ENCODE data around the gene SLC16A2. TPM values are rescaled to one million over a fixed set of nuclear protein-coding genes. Genes with fewer than 3 reads are reported as not detected.
"Not testable (repeated sequence)": the region's sequence is repeated elsewhere in the genome, so short reads cannot be mapped to it uniquely, and the experiment has no call there.

The SLC16A2 gene
- total RNA-seq, 1 donor from 2014 or later = 8.1 TPM

DNA sequence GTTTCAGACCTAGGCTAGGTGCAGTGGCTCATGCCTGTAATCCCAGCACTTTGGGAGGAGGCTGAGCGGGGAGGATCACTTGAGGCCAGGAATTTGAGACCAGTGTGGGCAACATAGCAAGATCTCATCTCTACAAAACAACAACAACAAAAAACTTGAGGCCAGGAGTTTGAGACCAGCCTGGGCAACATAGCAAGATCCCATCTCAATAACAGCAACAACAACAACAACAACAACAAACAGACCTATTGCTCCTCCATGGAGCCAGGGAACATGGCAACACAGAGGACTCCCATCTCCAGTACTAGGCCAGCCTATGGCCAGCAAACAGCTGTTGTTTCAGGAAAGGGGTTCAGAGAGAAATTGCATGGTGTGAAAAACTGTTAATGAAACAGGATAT lies 43.4 kb downstream of the SLC16A2 start:
- no peak for TF ChIP-seq CTCF (IDR thresholded peaks at IDR 0.05)
- Histone ChIP-seq H3K27me3 (no peaks in the 10 kb centered on the region), H3K27ac (no peak overlapping the region), H3K4me1 (no peaks in the 10 kb centered on the region), H3K9me3 (no peaks in the 10 kb centered on the region), H3K4me3 (no peak overlapping the region), H3K36me3 (no peaks in the 10 kb centered on the region)
- intact Hi-C loops (cut with DNase I) = no loop called here
- ATAC-seq (no peak), DNase-seq (no peak)

GRCh38 chrX:74465424-74465823 lies 44.1 kb downstream of the SLC16A2 start:
- no peak for TF ChIP-seq CTCF (IDR thresholded peaks at IDR 0.05)
- Histone ChIP-seq H3K4me3 (no peak overlapping the region), H3K27ac (no peak overlapping the region), H3K4me1 (no peaks in the 10 kb centered on the region), H3K36me3 (no peaks in the 10 kb centered on the region), H3K27me3 (no peaks in the 10 kb centered on the region), H3K9me3 (no peaks in the 10 kb centered on the region)
- no peak for DNase-seq
- intact Hi-C loops (cut with DNase I) = no loop called here
- ATAC-seq = no peak

DNA sequence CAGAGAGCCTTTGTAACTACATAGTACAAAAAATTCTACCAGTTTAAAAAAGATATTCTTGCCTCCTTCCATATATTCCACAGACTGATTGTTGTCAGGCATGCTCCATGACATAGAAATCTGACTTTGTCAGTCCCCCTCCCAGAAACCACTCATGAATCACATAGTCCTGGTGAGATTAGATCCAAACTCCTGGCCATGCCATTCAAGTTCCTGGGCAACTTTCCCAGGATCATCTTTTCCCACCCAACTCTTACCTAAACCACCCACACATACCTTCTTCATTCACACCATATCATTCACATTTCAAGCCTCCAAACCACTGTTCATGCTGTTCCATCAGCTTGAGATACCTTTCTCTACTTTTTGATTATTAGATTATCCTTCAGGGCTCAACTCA lies 46.4 kb downstream of the SLC16A2 start:
- DNase-seq = no peak
- Histone ChIP-seq H3K27me3 (no peaks in the 10 kb centered on the region), H3K36me3 (no peaks in the 10 kb centered on the region), H3K4me3 (no peak overlapping the region), H3K9me3 (no peaks in the 10 kb centered on the region), H3K27ac (no peak overlapping the region), H3K4me1 (no peaks in the 10 kb centered on the region)
- no peak for ATAC-seq
- TF ChIP-seq CTCF (IDR thresholded peaks at IDR 0.05) = no peak
- intact Hi-C loops (cut with DNase I) = no loop called here

GRCh38 chrX:74473116-74473515 lies 51.8 kb downstream of the SLC16A2 start:
- H3K9me3 ChIP-seq; H3K36me3 ChIP-seq; ATAC-seq; H3K27ac ChIP-seq; DNase-seq; intact Hi-C loops (cut with DNase I); H3K27me3 ChIP-seq; H3K4me1 ChIP-seq; H3K4me3 ChIP-seq: not testable (repeated sequence)

GRCh38 chrX:74490247-74490646 lies 69.0 kb downstream of the SLC16A2 start:
- DNase-seq (no peak), ATAC-seq (no peak)
- Histone ChIP-seq H3K27me3 (no peaks in the 10 kb centered on the region), H3K4me1 (no peaks in the 10 kb centered on the region), H3K4me3 (no peak overlapping the region), H3K36me3 (no peaks in the 10 kb centered on the region), H3K9me3 (no peaks in the 10 kb centered on the region), H3K27ac (no peak overlapping the region)
- intact Hi-C loops (cut with DNase I) = no loop called here
- no peak for TF ChIP-seq CTCF (IDR thresholded peaks at IDR 0.05)

DNA sequence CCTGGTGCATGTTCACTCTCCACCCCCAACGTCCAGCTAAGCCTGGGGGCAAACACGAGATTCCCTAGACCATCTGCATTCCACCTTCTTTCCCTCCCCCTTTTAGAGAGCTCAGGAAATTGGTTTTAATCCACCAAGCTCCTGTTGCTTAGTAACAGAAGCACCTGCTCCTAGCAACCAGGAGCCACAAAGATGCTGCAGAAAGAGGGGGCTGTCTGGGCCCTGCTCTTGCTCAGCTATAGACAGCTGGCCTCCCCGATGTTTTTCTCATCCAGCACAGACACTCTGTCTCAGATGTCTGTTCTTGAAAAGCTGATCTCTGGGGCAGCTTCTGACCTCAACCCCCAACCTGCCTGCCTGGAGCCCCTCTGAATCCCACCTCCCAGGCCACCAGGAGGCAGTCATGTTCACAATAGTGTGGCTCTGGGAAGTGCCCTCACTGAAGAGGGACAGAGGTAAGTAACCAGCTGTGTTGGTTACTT lies 71.5 kb downstream of the SLC16A2 start:
- no peak overlapping the region for H3K4me3 ChIP-seq
- ATAC-seq (no peak), DNase-seq (no peak)
- H3K36me3 ChIP-seq = no peaks in the 10 kb centered on the region
- H3K4me1 ChIP-seq = no peaks in the 10 kb centered on the region
- no peaks in the 10 kb centered on the region for H3K9me3 ChIP-seq
- no peak overlapping the region for H3K27ac ChIP-seq
- intact Hi-C loops (cut with DNase I) = no loop called here
- no peaks in the 10 kb centered on the region for H3K27me3 ChIP-seq
- TF ChIP-seq CTCF (IDR thresholded peaks at IDR 0.05) = no peak
